HG03175 (cell line): Measurements from ENCODE around the gene RNF11.
"Not testable (repeated sequence)": the region's sequence is repeated elsewhere in the genome, so short reads cannot be mapped to it uniquely, and the experiment has no call there.

Experiments
- ATAC-seq: cut with Tn5 transposase; IDR thresholded peaks from one replicate; pipeline ENCODE4 v1.9.1; 2021; ENCODE audit warnings: mild to moderate bottlenecking, moderate library complexity; ENCODE audit not compliant: unreplicated experiment

RNF11 gene

DNA sequence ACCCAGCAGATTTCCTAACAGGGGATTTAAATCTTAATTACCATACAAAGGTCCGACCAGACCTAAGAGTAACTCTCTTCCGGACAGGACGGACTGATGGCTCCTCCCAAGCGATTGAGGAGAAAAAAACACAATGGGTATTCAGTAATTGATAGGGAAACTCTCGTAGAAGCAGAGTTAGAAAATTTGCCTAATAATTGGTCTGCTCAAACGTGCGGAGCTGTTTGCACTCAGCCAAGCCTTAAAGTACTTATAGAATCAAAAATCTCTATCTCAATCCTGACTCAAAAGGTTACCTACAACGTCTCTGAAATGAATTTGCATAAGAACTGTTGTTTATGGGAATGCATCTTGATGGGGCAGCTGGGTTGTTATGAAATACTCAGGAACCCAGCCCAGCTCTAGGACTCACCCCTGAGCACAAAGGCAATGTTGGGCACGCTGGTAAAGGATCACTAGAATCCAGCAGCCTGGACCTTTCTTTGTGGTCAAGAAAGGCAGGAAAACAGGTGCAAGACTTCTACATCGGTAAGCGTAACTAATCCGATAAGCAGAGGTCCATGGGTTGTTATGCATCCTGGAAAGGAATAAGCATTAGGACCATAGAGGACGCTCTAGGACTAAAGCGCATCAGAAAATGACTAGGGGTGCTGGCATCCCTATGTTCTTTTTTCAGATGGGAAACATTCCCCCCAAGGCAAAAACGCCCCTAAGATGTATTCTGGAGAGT is 8.7 kb upstream of the RNF11 start:
- ATAC-seq = not testable (repeated sequence)

GRCh38 chr1:51228471-51228870 is 7.6 kb upstream of the RNF11 start:
- ATAC-seq = not testable (repeated sequence)

GRCh38 chr1:51230501-51231078 is 5.5 kb upstream of the RNF11 start:
- no peak for ATAC-seq

DNA sequence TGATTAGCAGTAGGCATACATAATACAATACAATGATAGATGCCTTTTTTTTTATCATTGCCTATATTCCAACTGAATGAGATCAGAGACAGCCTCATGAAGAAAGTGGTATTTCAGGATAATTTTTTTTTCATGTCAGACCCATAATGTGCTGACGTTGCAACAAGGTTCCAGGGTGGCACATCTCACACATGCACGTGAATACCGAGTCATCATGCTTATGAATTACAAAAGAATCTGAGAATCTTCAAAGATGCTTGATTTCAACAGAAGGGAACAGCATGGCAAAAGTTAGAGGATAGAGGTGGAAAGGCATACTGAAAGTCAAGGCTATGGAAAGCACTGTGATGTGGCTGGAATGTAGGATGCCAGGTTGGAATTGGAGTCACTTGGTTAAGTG is 5.0 kb upstream of the RNF11 start:
- no peak for ATAC-seq

GRCh38 chr1:51231896-51232295 is 4.2 kb upstream of the RNF11 start:
- ATAC-seq = no peak

DNA sequence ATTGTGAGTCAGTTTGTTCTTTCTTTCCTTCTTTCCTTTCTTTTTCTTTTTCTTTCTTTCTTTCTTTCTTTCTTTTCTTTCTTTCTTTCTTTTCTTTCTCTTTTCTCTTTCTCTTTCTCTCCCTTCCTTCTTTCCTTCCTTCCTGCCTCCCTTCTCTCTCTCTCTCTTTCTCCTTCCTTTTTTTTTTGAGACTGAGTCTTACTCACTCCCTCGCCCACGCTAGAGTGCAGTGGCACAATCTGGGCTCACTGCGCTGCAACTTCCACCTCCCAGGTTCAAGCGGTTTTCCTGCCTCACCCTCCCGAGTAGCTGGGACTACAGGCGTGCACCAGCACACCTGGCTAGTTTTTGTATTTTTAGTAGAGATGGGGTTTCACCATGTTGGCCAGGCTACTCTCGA is 1.8 kb upstream of the RNF11 start:
- not testable (repeated sequence) for ATAC-seq

GRCh38 chr1:51234721-51235425 is 1.2 kb upstream of the RNF11 start:
- peak; percentile 63 for ATAC-seq

GRCh38 chr1:51236531-51237350 is 668 bp downstream of the RNF11 start:
- ATAC-seq = peak; percentile 24

- ATAC-seq = no peak
Observed at GRCh38 chr1:51237351-51238033, 1.4 kb downstream of the RNF11 start.

DNA sequence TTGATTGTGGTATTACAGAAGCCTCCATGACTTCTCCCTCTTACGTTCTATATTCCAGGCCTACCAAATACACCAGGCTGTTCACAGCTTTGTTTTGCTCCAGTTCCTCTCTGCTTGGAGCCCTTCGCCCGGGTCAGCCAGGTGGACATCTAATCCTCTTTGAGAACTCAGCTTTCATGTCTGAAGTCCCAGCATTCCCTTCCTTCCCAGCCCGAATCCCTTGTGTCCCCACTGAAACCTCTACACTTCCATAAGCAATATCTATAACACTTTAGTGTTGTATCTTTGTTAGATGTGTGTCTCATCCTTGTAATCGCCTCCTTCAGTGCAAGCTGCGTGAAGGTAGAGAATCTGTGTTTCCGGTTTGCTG is 1.9 kb downstream of the RNF11 start:
- no peak for ATAC-seq

- no peak for ATAC-seq
Observed at GRCh38 chr1:51240084-51240483, 4.0 kb downstream of the RNF11 start.

- no peak for ATAC-seq
Observed at GRCh38 chr1:51241119-51241518, 5.0 kb downstream of the RNF11 start.

GRCh38 chr1:51242546-51242945 is 6.5 kb downstream of the RNF11 start:
- ATAC-seq = no peak

DNA sequence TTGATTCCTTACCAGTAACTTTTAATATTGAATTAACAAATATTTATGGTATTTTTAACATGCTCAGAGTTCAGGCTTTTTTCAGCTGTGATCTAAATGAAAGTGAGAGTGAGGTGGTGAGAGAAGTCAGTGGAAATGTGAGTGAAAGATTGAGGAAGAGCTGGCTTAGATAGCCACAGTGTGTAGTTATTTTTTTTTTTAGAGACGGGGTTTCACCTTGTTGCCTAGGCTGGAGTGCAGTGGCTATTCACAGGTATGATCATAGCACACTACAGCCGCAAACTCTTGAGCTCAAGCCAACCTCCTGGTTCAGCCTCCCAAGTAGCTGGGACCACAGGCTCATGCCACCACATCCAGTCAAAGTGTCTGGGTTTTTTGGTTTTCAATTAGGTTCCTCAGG is 10.9 kb downstream of the RNF11 start:
- peak; percentile 70 for ATAC-seq

GRCh38 chr1:51247499-51247898 is 11.4 kb downstream of the RNF11 start:
- ATAC-seq = no peak

GRCh38 chr1:51249445-51249844 is 13.4 kb downstream of the RNF11 start:
- ATAC-seq = no peak

DNA sequence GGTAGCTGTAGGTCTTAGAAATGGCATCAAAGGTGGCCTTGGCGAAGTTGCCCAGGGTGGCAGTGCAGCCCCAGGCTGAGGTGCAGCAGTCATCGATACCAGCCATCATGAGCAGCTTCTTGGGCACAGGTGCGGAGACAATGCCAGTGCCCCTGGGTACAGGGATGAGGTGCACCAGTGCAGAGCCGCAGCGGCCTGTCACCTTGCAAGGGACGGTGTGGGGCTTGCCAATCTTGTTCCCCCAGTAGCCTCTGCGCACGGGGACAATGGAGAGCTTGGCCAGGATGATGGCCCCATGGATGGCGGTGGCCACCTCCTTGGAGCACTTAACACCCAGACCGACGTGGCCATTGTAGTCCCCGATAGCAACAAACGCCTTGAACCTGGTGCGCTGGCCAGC is 14.7 kb downstream of the RNF11 start:
- ATAC-seq = not testable (repeated sequence)

GRCh38 chr1:51251165-51251564 is 15.1 kb downstream of the RNF11 start:
- not testable (repeated sequence) for ATAC-seq

DNA sequence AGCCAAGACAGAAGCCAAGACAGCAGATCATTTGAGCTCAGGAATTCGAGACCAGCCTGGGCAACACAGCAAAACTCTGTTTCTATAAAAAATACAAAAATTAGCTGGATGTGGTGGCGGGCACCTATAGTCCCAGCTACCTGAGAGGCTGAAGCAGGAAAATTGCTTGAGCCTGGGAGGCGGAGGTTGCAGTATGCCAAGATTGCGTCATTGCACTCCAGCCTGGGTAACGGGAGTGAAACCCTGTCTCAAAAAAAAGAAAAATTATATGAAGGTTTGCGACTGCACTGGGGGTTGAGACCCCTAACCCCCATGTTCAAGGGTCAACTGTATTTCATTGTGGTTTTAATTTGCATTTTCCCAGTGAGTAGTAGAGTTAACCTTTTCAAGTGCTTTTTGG is 16.3 kb downstream of the RNF11 start:
- no peak for ATAC-seq

DNA sequence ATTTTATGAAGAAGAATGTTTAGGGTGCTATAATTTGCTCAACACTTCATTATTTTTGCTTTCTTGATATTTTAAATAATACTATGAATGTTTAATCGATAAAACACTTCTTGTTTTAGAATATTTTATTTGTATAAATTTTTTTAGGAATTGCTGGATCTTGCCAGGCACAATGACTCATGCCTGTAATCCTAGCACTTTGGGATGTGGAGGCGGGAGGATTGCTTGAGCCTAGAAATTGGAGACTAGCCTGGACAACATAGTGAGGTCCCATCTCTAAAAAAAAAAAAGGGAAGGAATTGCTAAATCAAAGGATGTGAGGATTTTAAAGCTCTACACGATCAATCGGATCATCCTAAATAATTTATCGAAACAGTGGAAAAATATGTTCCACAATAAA is 17.6 kb downstream of the RNF11 start:
- ATAC-seq = no peak

- no peak for ATAC-seq
Observed at GRCh38 chr1:51255331-51255730, 19.3 kb downstream of the RNF11 start.
